H1 (cell line): ENCODE results near the gene PDE6D. TPM values are rescaled to one million over a fixed set of nuclear protein-coding genes. Genes with fewer than 3 reads are reported as not detected.

Source experiments
- CTCF ChIA-PET: fragments of 300-600 bp; sonication (Branson Sonifier 250); formaldehyde crosslinking; loops from one replicate; lab custom pipeline; 2021; ENCODE audit not compliant: partially characterized antibody; lab: Charles Lee
- POLR2A ChIA-PET: fragments of 300-600 bp; sonication (Branson Sonifier 250); formaldehyde crosslinking; loops from one replicate; lab custom pipeline; 2021; ENCODE audit warnings: inconsistent platforms; ENCODE audit not compliant: partially characterized antibody; lab: Charles Lee
- DNase-seq, 2 experiments: peaks; one replicate each; pipeline versions ENCODE4 v3.0.0 to v3.0.0-alpha.2; 2010 to 2022; ENCODE audit warnings: low spot score in 2 of 2, low read depth in 1 of 2, mixed read lengths in 1 of 2
- FAIRE-seq: peaks from 2 replicates; lab custom pipeline; 2011; peaks lifted over from hg19 to GRCh38; lab: Jason Lieb, UNC
- H2AFZ ChIP-seq: 2 replicates; pipeline ENCODE4 v1.8.1; 2012; ENCODE audit warnings: low read length, inconsistent platforms
- H2AK5ac ChIP-seq: 2 replicates; pipeline ENCODE4 v1.6.1; 2013; ENCODE audit warnings: low read depth, low read length
- H2BK120ac ChIP-seq: replicated peaks from 2 replicates; pipeline ENCODE3; 2013; ENCODE audit warnings: low read depth, low read length, inconsistent platforms
- H2BK12ac ChIP-seq: 2 replicates; pipeline ENCODE4 v1.6.1; 2013; ENCODE audit warnings: low read depth, low read length
- H2BK15ac ChIP-seq: 2 replicates; pipeline ENCODE4 v1.6.1; 2013; ENCODE audit warnings: low read length
- H2BK20ac ChIP-seq: 2 replicates; pipeline ENCODE4 v1.6.1; 2013; ENCODE audit warnings: low read length
- H2BK5ac ChIP-seq: 2 replicates; pipeline ENCODE4 v1.6.1; 2013; ENCODE audit warnings: low read depth, low read length
- H3K14ac ChIP-seq: 2 replicates; pipeline ENCODE4 v1.6.1; 2013; ENCODE audit warnings: inconsistent platforms; ENCODE audit not compliant: insufficient read length
- H3K18ac ChIP-seq: 2 replicates; pipeline ENCODE4 v1.6.1; 2013; ENCODE audit warnings: low read length; ENCODE audit errors: extremely low read depth
- H3K23ac ChIP-seq: 2 replicates; pipeline ENCODE4 v1.6.1; 2013; ENCODE audit warnings: inconsistent platforms; ENCODE audit not compliant: insufficient read length
- H3K23me2 ChIP-seq: 2 replicates; pipeline ENCODE4 v1.6.1; 2013; ENCODE audit warnings: low read depth, low read length
- H3K27ac ChIP-seq: 2 replicates; pipeline ENCODE4 v1.6.1; 2011; ENCODE audit warnings: low read depth, low read length, inconsistent platforms
- H3K27me3 ChIP-seq, 4 experiments: replicated peaks in 1 of 4; 1 replicate in 1 of 4; 2 replicates in 3 of 4; pipeline versions ENCODE4 v1.6.1 to v1.8.1; 2011 to 2013; ENCODE audit warnings: low read length in 3 of 4, mild to moderate bottlenecking in 3 of 4, inconsistent platforms in 2 of 4, mixed read lengths in 2 of 4, moderate library complexity in 1 of 4; ENCODE audit not compliant: control insufficient read depth in 3 of 4, insufficient read depth in 3 of 4; ENCODE audit errors: extremely low read depth in 1 of 4
- H3K36me3 ChIP-seq, 4 experiments: 2 replicates each; pipeline versions ENCODE4 v1.6.1 to v1.8.1; 2011 to 2013; ENCODE audit warnings: mild to moderate bottlenecking in 4 of 4, low read length in 3 of 4, moderate library complexity in 2 of 4, control low read depth in 1 of 4, inconsistent platforms in 1 of 4; ENCODE audit not compliant: insufficient read depth in 4 of 4, control insufficient read depth in 2 of 4
- H3K4ac ChIP-seq: replicated peaks from 2 replicates; pipeline ENCODE3; 2013; ENCODE audit warnings: low read length, low read depth, mixed read lengths, inconsistent platforms; ENCODE audit not compliant: insufficient read length
- H3K4me1 ChIP-seq, 4 experiments: replicated peaks in 1 of 4; 1 replicate in 1 of 4; 2 replicates in 3 of 4; pipeline versions ENCODE4 v1.6.1 to v1.8.1; 2011 to 2013; ENCODE audit warnings: low read length in 3 of 4, inconsistent platforms in 2 of 4, mixed read lengths in 1 of 4; ENCODE audit not compliant: insufficient read depth in 4 of 4, control insufficient read depth in 3 of 4
- H3K4me2 ChIP-seq, 2 experiments: 2 replicates each; pipeline versions ENCODE4 v1.6.1 to v1.8.1; 2011 to 2013; ENCODE audit warnings: low read depth in 2 of 2, low read length in 2 of 2, control low read depth in 1 of 2, inconsistent platforms in 1 of 2, mild to moderate bottlenecking in 1 of 2; ENCODE audit not compliant: insufficient read depth in 1 of 2
- H3K4me3 ChIP-seq, 4 experiments: fragments of 200-600, 300-600 bp in 1 of 4; sonication (generic), shearing (Covaris generic), sonication (Bioruptor Twin) in 1 of 4; 2 replicates each; pipeline versions ENCODE4 v1.5.1 to v1.8.1; 2011 to 2016; ENCODE audit warnings: low read length in 4 of 4, low read depth in 3 of 4, control low read depth in 2 of 4, inconsistent platforms in 2 of 4, mild to moderate bottlenecking in 2 of 4, mixed read lengths in 1 of 4, moderate library complexity in 1 of 4; ENCODE audit not compliant: insufficient read depth in 2 of 4; ENCODE audit errors: extremely low read depth in 1 of 4
- H3K56ac ChIP-seq: replicated peaks from 2 replicates; pipeline ENCODE3; 2013; ENCODE audit warnings: low read depth, mild to moderate bottlenecking, mixed read lengths, low read length, inconsistent platforms; ENCODE audit not compliant: insufficient read length
- H3K79me1 ChIP-seq: 2 replicates; pipeline ENCODE4 v1.6.1; 2013; ENCODE audit warnings: low read depth, low read length, control low read depth
- H3K79me2 ChIP-seq, 2 experiments: 2 replicates each; pipeline versions ENCODE4 v1.6.1 to v1.8.1; 2012 to 2013; ENCODE audit warnings: low read length in 2 of 2, mild to moderate bottlenecking in 2 of 2, inconsistent platforms in 1 of 2; ENCODE audit not compliant: insufficient read depth in 2 of 2, control insufficient read depth in 1 of 2
- H3K9ac ChIP-seq, 4 experiments: replicated peaks in 1 of 4; 1 replicate in 1 of 4; 2 replicates in 3 of 4; pipeline versions ENCODE4 v1.6.1 to v1.8.1; 2011 to 2013; ENCODE audit warnings: low read depth in 3 of 4, low read length in 3 of 4, control low read depth in 2 of 4, mild to moderate bottlenecking in 2 of 4, moderate library complexity in 2 of 4, inconsistent platforms in 1 of 4; ENCODE audit errors: extremely low read depth in 1 of 4
- H3K9me3 ChIP-seq, 2 experiments: 2 replicates each; pipeline versions ENCODE4 v1.6.1 to v1.8.1; 2012 to 2013; ENCODE audit warnings: mild to moderate bottlenecking in 2 of 2, moderate library complexity in 2 of 2, control low read depth in 1 of 2, inconsistent platforms in 1 of 2, low read depth in 1 of 2, low read length in 1 of 2, mixed read lengths in 1 of 2; ENCODE audit not compliant: insufficient read depth in 2 of 2
- H4K20me1 ChIP-seq, 2 experiments: replicated peaks in 1 of 2; 2 replicates each; pipeline versions ENCODE3 to v1.8.1; 2011 to 2013; ENCODE audit warnings: inconsistent platforms in 2 of 2, low read length in 2 of 2, mild to moderate bottlenecking in 1 of 2; ENCODE audit not compliant: insufficient read depth in 2 of 2, control insufficient read depth in 1 of 2
- H4K5ac ChIP-seq: 2 replicates; pipeline ENCODE4 v1.6.1; 2013; ENCODE audit warnings: low read length, low read depth, mixed read lengths, inconsistent platforms; ENCODE audit not compliant: insufficient read length
- H4K8ac ChIP-seq: 2 replicates; pipeline ENCODE4 v1.8.0; 2013; ENCODE audit warnings: mild to moderate bottlenecking, moderate library complexity, low read length, inconsistent platforms; ENCODE audit not compliant: insufficient read depth; ENCODE audit errors: extremely low read depth
- H4K91ac ChIP-seq: replicated peaks from 2 replicates; pipeline ENCODE3; 2013; ENCODE audit warnings: low read length, mixed read lengths, inconsistent platforms; ENCODE audit not compliant: insufficient read length
- ASH2L ChIP-seq: fragments of 200-600, 300-600 bp; sonication (generic); IDR thresholded peaks from one replicate; pipeline ENCODE4 v1.7.1; 2017; ENCODE audit warnings: low read length
- BACH1 ChIP-seq: IDR thresholded peaks from 2 replicates; pipeline ENCODE4 v1.6.1; 2012; ENCODE audit warnings: low read length, improper control_type of control experiment
- BRCA1 ChIP-seq: IDR thresholded peaks from 2 replicates; pipeline ENCODE4 v1.6.1; 2012; ENCODE audit warnings: low read depth, low read length, improper control_type of control experiment
- CEBPB ChIP-seq: IDR thresholded peaks from 2 replicates; pipeline ENCODE4 v1.6.1; 2012; ENCODE audit warnings: low read depth, low read length
- CREB1 ChIP-seq: IDR thresholded peaks from 2 replicates; pipeline ENCODE4 v1.6.1; 2012; ENCODE audit warnings: inconsistent platforms
- E2F6 ChIP-seq: IDR thresholded peaks from 2 replicates; pipeline ENCODE4 v1.6.1; 2012; ENCODE audit warnings: inconsistent platforms
- EZH2 ChIP-seq: fragments of 200-600 bp; sonication (generic); IDR thresholded peaks from 2 replicates; pipeline ENCODE4 v1.7.1; 2012; ENCODE audit warnings: low read depth, mild to moderate bottlenecking, moderate library complexity, low read length, inconsistent platforms; ENCODE audit not compliant: severe bottlenecking
- JUN ChIP-seq: IDR thresholded peaks from 2 replicates; pipeline ENCODE4 v1.6.1; 2011; ENCODE audit warnings: low read depth, mild to moderate bottlenecking, improper control_type of control experiment, low read length
- PHF8 ChIP-seq: fragments of 200-600 bp; sonication (generic); conservative IDR thresholded peaks from 2 replicates; pipeline ENCODE4 v1.7.1; 2012; ENCODE audit warnings: low read depth, mild to moderate bottlenecking, inconsistent platforms, low read length, moderate library complexity
- POLR2A ChIP-seq, 2 experiments: IDR thresholded peaks; 1 replicate in 1 of 2; 2 replicates in 1 of 2; pipeline ENCODE4 v1.6.1; 2011; ENCODE audit warnings: low read depth in 2 of 2, low read length in 2 of 2, mild to moderate bottlenecking in 2 of 2; ENCODE audit errors: control extremely low read depth in 1 of 2
- RXRA ChIP-seq: IDR thresholded peaks from 2 replicates; pipeline ENCODE4 v1.6.1; 2011; ENCODE audit warnings: low read depth, mild to moderate bottlenecking, low read length, moderate library complexity; ENCODE audit not compliant: insufficient read depth
- SP1 ChIP-seq: IDR thresholded peaks from 2 replicates; pipeline ENCODE4 v1.6.1; 2011; ENCODE audit warnings: low read depth, low read length
- SRF ChIP-seq: IDR thresholded peaks from 2 replicates; pipeline ENCODE4 v1.6.1; 2011; ENCODE audit warnings: mild to moderate bottlenecking, low read depth, low read length, moderate library complexity
- TAF1 ChIP-seq: IDR thresholded peaks from 2 replicates; pipeline ENCODE4 v1.6.1; 2011; ENCODE audit warnings: mild to moderate bottlenecking, low read depth, low read length
- TCF12 ChIP-seq: IDR thresholded peaks from 2 replicates; pipeline ENCODE4 v1.6.1; 2011; ENCODE audit warnings: low read depth, mild to moderate bottlenecking, low read length
- ZNF274 ChIP-seq: IDR thresholded peaks from 2 replicates; pipeline ENCODE4 v1.7.0; 2012; ENCODE audit warnings: low read length, borderline replicate concordance; ENCODE audit errors: extremely low read depth
- WGBS, 2 experiments: shearing (Covaris generic) in 1 of 2; methylation state at CpG; one replicate each; pipeline versions ENCODE4 v1.1.6 to v1.1.7; 2013 to 2015; ENCODE audit warnings: low lambda C conversion rate in 2 of 2, mixed read lengths in 2 of 2, inconsistent platforms in 1 of 2, low coverage in 1 of 2, missing lambda C conversion rate in 1 of 2; ENCODE audit not compliant: insufficient replicate concordance in 2 of 2, insufficient coverage in 1 of 2, insufficient read length in 1 of 2; ENCODE audit errors: extremely low coverage in 1 of 2, missing lambda C conversion rate in 1 of 2; 5-methylcytosine and 5-hydroxymethylcytosine counted together
- polyA plus RNA-seq, 7 experiments: library from polyadenylated mRNA; depleted of rRNA in 3 of 7; stranded (reverse) in 5 of 7; unstranded in 2 of 7; fragments of >200 nt in 5 of 7; fragments of 200-250 nt in 2 of 7; gene quantifications; 1 replicate in 5 of 7; 2 replicates in 1 of 7; 4 replicates in 1 of 7; pipeline versions ENCODE4 v1.2.1 to v1.2.3, GENCODE V29; 2011 to 2013; ENCODE audit warnings: missing spikeins in 2 of 7, mixed read lengths in 2 of 7
- total RNA-seq: library from RNA; stranded (reverse); fragmentation: NEBNext Ultra II Directional; extraction: Animal tissue kit (Norgen Biotek cat#: 25700); gene quantifications from 2 replicates; pipeline ENCODE4 v1.2.1, GENCODE V29; 2021

PDE6D gene
- total and polyA plus RNA-seq, 2 of the 8 experiments (the other 6 are each of a cell fraction or from before 2014, with no cell fraction given): 33.7 to 63.9 TPM

GRCh38 chr2:231726276-231726675 is 54.8 kb downstream of the PDE6D start:
- Histone ChIP-seq H3K79me2 (no peaks in the 10 kb centered on the region), H3K23ac (no peak overlapping the region), H3K14ac (no peak overlapping the region), H4K20me1 (no peaks in the 10 kb centered on the region), H2BK5ac (no peak overlapping the region), H4K8ac (no peak overlapping the region), H2BK20ac (no peak overlapping the region), H3K79me1 (no peaks in the 10 kb centered on the region), H4K5ac (no peak overlapping the region), H3K4me2 (no peak overlapping the region), H3K4ac (no peak overlapping the region), H3K9me3 (no peaks in the 10 kb centered on the region), H3K23me2 (no peaks in the 10 kb centered on the region), H3K18ac (no peak overlapping the region), H3K27me3 (no peaks in the 10 kb centered on the region), H3K36me3 (no peaks in the 10 kb centered on the region), H2BK12ac (no peak overlapping the region), H2BK120ac (no peak overlapping the region), H2BK15ac (no peak overlapping the region), H2AK5ac (no peak overlapping the region), H4K91ac (no peak overlapping the region), H3K4me3 (no peak overlapping the region), H3K56ac (no peak overlapping the region), H3K27ac (no peak overlapping the region), H3K9ac (no peak overlapping the region), H2AFZ (no peak overlapping the region), H3K4me1 (peaks cover 0 to 2% (median 0%) of the 10 kb centered on the region in 4 experiments; a peak in 2 of 7 replicates)
- FAIRE-seq: no peak
- CTCF ChIA-PET: interaction anchor here (0.9 to 3.4 kb wide), 9 partner anchors 9 to 114 kb away, joined by 3 to 44 read pairs (median 4); no protein-coding TSS in a partner anchor
- POLR2A ChIA-PET: interaction anchor here (0.8 to 3.2 kb wide), 5 partner anchors 13 to 54 kb away, joined by 3 to 26 read pairs (median 3); partner anchors contain the start of gene PTMA
- WGBS, 2 experiments: 82% methylated on average over 8 of the region's 8 CpGs; no CpG with 5 or more reads in 1 of the 2 experiments
- no peak for DNase-seq
- no peak for TF ChIP-seq ZNF274
- no peak for TF ChIP-seq SRF
- no peak for TF ChIP-seq RXRA
- TF ChIP-seq SP1: no peak
- no peak for TF ChIP-seq TCF12
- TF ChIP-seq BRCA1: no peak
- no peak for TF ChIP-seq POLR2A (IDR thresholded peaks at IDR 0.05; ENCODE audit: control extremely low read depth in 1 of 2, low read depth in 2 of 2, low read length in 2 of 2)
- TF ChIP-seq TAF1: no peak
- TF ChIP-seq E2F6: no peak
- TF ChIP-seq EZH2: no peak
- no peak for TF ChIP-seq BACH1
- no peak for TF ChIP-seq CEBPB
- TF ChIP-seq PHF8: no peak
- no peak for TF ChIP-seq CREB1
- TF ChIP-seq ASH2L: no peak
- no peak for TF ChIP-seq JUN
